ENCODE results near the gene MEX3A.

- TF ChIP-seq MAZ (IDR thresholded peaks at IDR 0.05; ENCODE audit: borderline replicate concordance, low read depth, low read length) (no peak), POLR2AphosphoS2 (conservative IDR thresholded peaks at IDR 0.05; ENCODE audit: low read length) (no peak), CTCF (IDR thresholded peaks at IDR 0.05) (no peak), REST (IDR thresholded peaks at IDR 0.05) (no peak), ELK1 (IDR thresholded peaks at IDR 0.05; ENCODE audit: low read depth, low read length) (no peak), HMGXB4 (CRISPR knock-in tag; IDR thresholded peaks at IDR 0.05; ENCODE audit: borderline replicate concordance) (no peak), ZFP36 (IDR thresholded peaks at IDR 0.05; ENCODE audit: borderline replicate concordance, partially characterized antibody) (no peak), RARB (CRISPR knock-in tag; IDR thresholded peaks at IDR 0.05) (no peak), MAX (IDR thresholded peaks at IDR 0.05) (no peak), FOSL2 (IDR thresholded peaks at IDR 0.05) (no peak), FOSL2 (CRISPR knock-in tag; IDR thresholded peaks at IDR 0.05) (no peak), JUNB (IDR thresholded peaks at IDR 0.05) (no peak), BHLHE40 (IDR thresholded peaks at IDR 0.05; ENCODE audit: low read depth, low read length) (no peak), KDM1A (IDR thresholded peaks at IDR 0.05; ENCODE audit: low read depth) (no peak)
Observed at GRCh38 chr1:156067262-156067661, 15.0 kb downstream of the MEX3A start.

Measured in A549 (cell line).